Stomach (tissue), 4 donors: ENCODE measurements around the gene C10orf90.

Experiments used
- CTCF ChIP-seq, 7 experiments: fragments of 450-650 bp in 4 of 7; fragments of 200-600 bp in 3 of 7; sonication (generic) in 3 of 7; IDR thresholded peaks; one replicate each; pipeline ENCODE4 v1.5.1; 2016 to 2019; ENCODE audit warnings: antibody characterized with exemption in 7 of 7, control low read depth in 2 of 7, mild to moderate bottlenecking in 1 of 7
- EP300 ChIP-seq: sonication (generic); formaldehyde crosslinking; IDR thresholded peaks from one replicate; pipeline ENCODE4 v1.6.1; 2017; ENCODE audit warnings: antibody characterized with exemption
- POLR2A ChIP-seq, 4 donors: fragments of 450-650 bp; IDR thresholded peaks; one replicate each; pipeline ENCODE4 v1.6.1; 2016; ENCODE audit warnings: antibody characterized with exemption in 4 of 4, control low read depth in 2 of 4, mild to moderate bottlenecking in 1 of 4, moderate library complexity in 1 of 4
- POLR2AphosphoS5 ChIP-seq, 3 donors: sonication (generic); formaldehyde crosslinking; IDR thresholded peaks; one replicate each; pipeline ENCODE4 v1.6.1; 2016; ENCODE audit warnings: antibody characterized with exemption in 3 of 3

GRCh38 chr10:126629925-126630624 is 40.4 kb downstream of the C10orf90 start:
- TF ChIP-seq CTCF (IDR thresholded peaks at IDR 0.05) (no peak), POLR2A (IDR thresholded peaks at IDR 0.05) (no peak), EP300 (no peak), POLR2AphosphoS5 (IDR thresholded peaks at IDR 0.05) (no peak)
